ENCODE results near the gene HMGCL.
A peak's percentile ranks its signal among the peaks of the same experiment; 100 is the strongest.
"Not testable (repeated sequence)": the region's sequence is repeated elsewhere in the genome, so short reads cannot be mapped to it uniquely, and the experiment has no call there.

HMGCL gene

GRCh38 chr1:23797478-23798448, 27.5 kb downstream of the HMGCL start:
- DNase-seq = no peak

GRCh38 chr1:23796466-23797271, 28.6 kb downstream of the HMGCL start:
- DNase-seq = no peak

- DNase-seq = no peak
These were observed 29.4 kb downstream of the HMGCL start for GRCh38 chr1:23795676-23796465.

GRCh38 chr1:23794732-23795182, 30.5 kb downstream of the HMGCL start:
- not testable (repeated sequence) for DNase-seq

- DNase-seq = no peak
These were observed 31.1 kb downstream of the HMGCL start for GRCh38 chr1:23793861-23794731.

GRCh38 chr1:23793018-23793781, 32.0 kb downstream of the HMGCL start:
- no peak for DNase-seq

GRCh38 chr1:23792151-23792945, 32.9 kb downstream of the HMGCL start:
- no peak for DNase-seq

GRCh38 chr1:23791516-23792047, 33.6 kb downstream of the HMGCL start:
- DNase-seq = no peak

GRCh38 chr1:23790696-23791515, 34.3 kb downstream of the HMGCL start, which contains the start of gene LYPLA2:
TSS of gene LYPLA2 (plus strand) at chr1:23791145. CDS start at chr1:23792683, 1,538 bp downstream.
- DNase-seq = no peak

GRCh38 chr1:23788695-23789094, 36.5 kb downstream of the HMGCL start:
- DNase-seq = no peak

- DNase-seq = no peak
These were observed 37.5 kb downstream of the HMGCL start for GRCh38 chr1:23787701-23788100.

GRCh38 chr1:23784846-23785245, 40.4 kb downstream of the HMGCL start:
- no peak for DNase-seq

- DNase-seq = not testable (repeated sequence)
These were observed 42.1 kb downstream of the HMGCL start for GRCh38 chr1:23783141-23783540.

GRCh38 chr1:23779826-23780371, 45.3 kb downstream of the HMGCL start:
- DNase-seq = no peak

- DNase-seq = peak; percentile 63
These were observed 47.0 kb downstream of the HMGCL start, which contains the start of gene PITHD1 for GRCh38 chr1:23777979-23778814. TSS of gene PITHD1 (plus strand) at chr1:23778418. CDS start at chr1:23778516, 98 bp downstream.

GRCh38 chr1:23776217-23776616, 49.0 kb downstream of the HMGCL start:
- no peak for DNase-seq

GRCh38 chr1:23774174-23774880, 50.9 kb downstream of the HMGCL start:
- no peak for DNase-seq
